Kidney (tissue), 14 donors: ENCODE measurements around the gene CAMSAP2. TPM values are rescaled to one million over a fixed set of nuclear protein-coding genes. Genes with fewer than 3 reads are reported as not detected.

Experiments
- DNase-seq, 5 donors: peaks; one replicate each; pipeline ENCODE4 v3.0.0-alpha.2; 2013 to 2020
- FAIRE-seq: peaks from 2 replicates; lab custom pipeline; 2012; peaks lifted over from hg19 to GRCh38; lab: Jason Lieb, UNC
- H3K27ac ChIP-seq, 2 donors: one replicate each; pipeline ENCODE4 v1.7.0; 2013; ENCODE audit warnings: low read depth in 2 of 2, low read length in 2 of 2, inconsistent platforms in 1 of 2
- H3K27me3 ChIP-seq: one replicate; pipeline ENCODE4 v1.7.1; 2013; ENCODE audit warnings: low read length, inconsistent platforms; ENCODE audit not compliant: control insufficient read depth, insufficient read depth
- H3K36me3 ChIP-seq, 3 donors: one replicate each; pipeline versions ENCODE4 v1.7.0 to v1.7.1; 2013; ENCODE audit warnings: low read length in 3 of 3, control low read depth in 1 of 3, inconsistent platforms in 1 of 3; ENCODE audit not compliant: insufficient read depth in 3 of 3, control insufficient read depth in 2 of 3
- H3K4me1 ChIP-seq, 3 donors: one replicate each; pipeline versions ENCODE4 v1.7.0 to v1.7.1; 2013; ENCODE audit warnings: low read length in 3 of 3, inconsistent platforms in 1 of 3, low read depth in 1 of 3; ENCODE audit not compliant: control insufficient read depth in 2 of 3, insufficient read depth in 2 of 3
- H3K4me3 ChIP-seq, 3 donors: one replicate each; pipeline versions ENCODE4 v1.7.0 to v1.8.1; 2013; ENCODE audit warnings: low read length in 3 of 3, control low read depth in 1 of 3, inconsistent platforms in 1 of 3
- H3K9ac ChIP-seq, 3 donors: one replicate each; pipeline versions ENCODE4 v1.7.0 to v1.7.1; 2013; ENCODE audit warnings: low read length in 3 of 3, control low read depth in 1 of 3, inconsistent platforms in 1 of 3
- H3K9me3 ChIP-seq, 3 donors: one replicate each; pipeline versions ENCODE4 v1.7.0 to v1.7.1; 2013; ENCODE audit warnings: low read length in 3 of 3, control low read depth in 1 of 3, inconsistent platforms in 1 of 3; ENCODE audit not compliant: control insufficient read depth in 2 of 3, insufficient read depth in 1 of 3
- CTCF ChIP-seq: IDR thresholded peaks from 3 replicates; pipeline ENCODE4 v1.5.1; 2012; ENCODE audit warnings: mild to moderate bottlenecking, moderate library complexity, borderline replicate concordance; ENCODE audit not compliant: insufficient read depth; ENCODE audit errors: extremely low read depth
- intact Hi-C: fragments of 100-400 bp; cut with DNase I; formaldehyde crosslinking; loops from one replicate; pipeline ENCODE4 v1.11.1; 2022
- polyA plus RNA-seq: library from polyadenylated mRNA; stranded (reverse); fragments of 350-450 nt; fragmentation: Illumina TruSeq; extraction: RNeasy Lipid Tissue Mini Kit (QIAGEN cat#74804); gene quantifications from one replicate; pipeline ENCODE4 v1.2.3, GENCODE V29; 2014; ENCODE audit warnings: low read depth, low replicate concordance; ENCODE audit not compliant: insufficient read depth
- total RNA-seq: library from RNA; stranded (reverse); fragmentation: NEBNext Ultra II Directional; extraction: Animal tissue kit (Norgen Biotek cat#: 25700); gene quantifications from one replicate; pipeline ENCODE4 v1.2.1, GENCODE V29; 2021
- donor health status: control.
- donor health status: control.
- donor health status: control.
- donor health status: control.
- donor health status: control.
- donor health status: DM: yes; HTN: yes; CAD: no.
- donor health status: Normal renal cell carcinoma (clear cell type).

CAMSAP2 gene
- total and polyA plus RNA-seq, 2 donors from 2014 or later, result 7.5 to 30.3 TPM

GRCh38 chr1:200729863-200730262 lies 8.8 kb upstream of the CAMSAP2 start:
- FAIRE-seq (no peak), DNase-seq (peak in 1 of 5 donors; percentile 17)
- Histone ChIP-seq H3K9me3 (no peaks in the 10 kb centered on the region), H3K9ac (no peak overlapping the region), H3K4me1 (no peaks in the 10 kb centered on the region), H3K4me3 (no peak overlapping the region), H3K36me3 (no peaks in the 10 kb centered on the region), H3K27me3 (no peaks in the 10 kb centered on the region), H3K27ac (no peak overlapping the region)
- TF ChIP-seq CTCF, result no peak
- intact Hi-C loops, result no loop called here

GRCh38 chr1:200731654-200732332 lies 6.9 kb upstream of the CAMSAP2 start:
- FAIRE-seq, result no peak
- Histone ChIP-seq H3K9me3 (no peaks in the 10 kb centered on the region), H3K4me1 (no peaks in the 10 kb centered on the region), H3K9ac (no peak overlapping the region), H3K27ac (no peak overlapping the region), H3K27me3 (no peaks in the 10 kb centered on the region), H3K36me3 (no peaks in the 10 kb centered on the region), H3K4me3 (no peak overlapping the region)
- no peak for DNase-seq
- no peak for TF ChIP-seq CTCF
- intact Hi-C loops, result no loop called here

GRCh38 chr1:200732438-200732837 lies 6.3 kb upstream of the CAMSAP2 start:
- H3K9ac ChIP-seq, result no peak overlapping the region
- H3K4me3 ChIP-seq, result no peak overlapping the region
- DNase-seq (no peak), FAIRE-seq (no peak)
- H3K27ac ChIP-seq, result no peak overlapping the region
- intact Hi-C loops, result no loop called here
- no peak for TF ChIP-seq CTCF
- no peaks in the 10 kb centered on the region for H3K36me3 ChIP-seq
- H3K9me3 ChIP-seq, result no peaks in the 10 kb centered on the region
- no peaks in the 10 kb centered on the region for H3K4me1 ChIP-seq
- no peaks in the 10 kb centered on the region for H3K27me3 ChIP-seq
